DND-41 (cell line): ENCODE measurements around the gene QTRT2.

Source experiments
- ATAC-seq: fragments of 200-7000 bp; cut with Tn5 transposase; 3 replicates; pipeline ENCODE4 v1.9.1; 2021; ENCODE audit warnings: low read depth; ENCODE audit not compliant: insufficient read depth
- DNase-seq: peaks from one replicate; pipeline ENCODE4 v3.0.0-alpha.2; 2020
- H2AFZ ChIP-seq: 2 replicates; pipeline ENCODE4 v1.6.0; 2012; ENCODE audit warnings: low read depth, low read length
- H3K27ac ChIP-seq: 2 replicates; pipeline ENCODE4 v1.5.1; 2012; ENCODE audit warnings: low read length, inconsistent platforms
- H3K27me3 ChIP-seq: fragments of 200-600 bp; sonication (generic); 2 replicates; pipeline ENCODE4 v1.6.0; 2012; ENCODE audit warnings: low read length, mild to moderate bottlenecking, inconsistent platforms; ENCODE audit not compliant: insufficient read depth, poor library complexity
- H3K36me3 ChIP-seq: 2 replicates; pipeline ENCODE4 v1.5.1; 2012; ENCODE audit warnings: low read length, inconsistent platforms; ENCODE audit not compliant: insufficient read depth
- H3K4me1 ChIP-seq: 2 replicates; pipeline ENCODE4 v1.5.1; 2012; ENCODE audit warnings: mild to moderate bottlenecking, low read length; ENCODE audit not compliant: insufficient read depth
- H3K4me2 ChIP-seq: 2 replicates; pipeline ENCODE4 v1.6.0; 2012; ENCODE audit warnings: mild to moderate bottlenecking, moderate library complexity, low read length, inconsistent platforms; ENCODE audit not compliant: insufficient read depth
- H3K4me3 ChIP-seq, 2 experiments: fragments of 200-600 bp in 1 of 2; shearing (Covaris generic) in 1 of 2; 2 replicates each; pipeline ENCODE4 v1.5.1; 2012 to 2016; ENCODE audit warnings: inconsistent platforms in 2 of 2, low read length in 2 of 2, mild to moderate bottlenecking in 2 of 2, low read depth in 1 of 2, moderate library complexity in 1 of 2
- H3K79me2 ChIP-seq: 2 replicates; pipeline ENCODE4 v1.6.0; 2012; ENCODE audit warnings: low read length, inconsistent platforms; ENCODE audit not compliant: insufficient read depth
- H3K9ac ChIP-seq: 2 replicates; pipeline ENCODE4 v1.6.0; 2012; ENCODE audit warnings: low read depth, mild to moderate bottlenecking, inconsistent platforms, low read length, moderate library complexity
- H3K9me3 ChIP-seq: 2 replicates; pipeline ENCODE4 v1.5.1; 2012; ENCODE audit warnings: low read length, moderate library complexity, mild to moderate bottlenecking, inconsistent platforms; ENCODE audit not compliant: insufficient read depth, severe bottlenecking
- H4K20me1 ChIP-seq: 2 replicates; pipeline ENCODE4 v1.6.0; 2012; ENCODE audit warnings: low read length; ENCODE audit not compliant: insufficient read depth
- CTCF ChIP-seq: IDR thresholded peaks from 2 replicates; pipeline ENCODE4 v1.5.1; 2012; ENCODE audit warnings: borderline replicate concordance, low read length, moderate library complexity, mild to moderate bottlenecking; ENCODE audit not compliant: poor library complexity, severe bottlenecking; ENCODE audit errors: extremely low read depth
- EZH2 ChIP-seq: IDR thresholded peaks from 3 replicates; pipeline ENCODE4 v1.6.1; 2012; ENCODE audit warnings: borderline replicate concordance, low read depth, mild to moderate bottlenecking, moderate library complexity, low read length, inconsistent platforms; ENCODE audit not compliant: severe bottlenecking

Gene QTRT2

GRCh38 chr3:114019486-114019885 is 37.1 kb upstream of the QTRT2 start:
- DNase-seq (no peak), ATAC-seq (no peak)
- H2AFZ ChIP-seq = no peak overlapping the region
- H3K9me3 ChIP-seq = no peaks in the 10 kb centered on the region
- TF ChIP-seq EZH2 (no peak), CTCF (no peak)
- H3K27ac ChIP-seq = no peak overlapping the region
- no peaks in the 10 kb centered on the region for H3K36me3 ChIP-seq
- no peaks in the 10 kb centered on the region for H3K79me2 ChIP-seq
- H3K4me2 ChIP-seq = no peak overlapping the region
- H3K9ac ChIP-seq = no peak overlapping the region
- H3K27me3 ChIP-seq = no peaks in the 10 kb centered on the region
- no peaks in the 10 kb centered on the region for H4K20me1 ChIP-seq
- H3K4me1 ChIP-seq = no peaks in the 10 kb centered on the region
- no peak overlapping the region for H3K4me3 ChIP-seq

- H3K27me3 ChIP-seq = no peaks in the 10 kb centered on the region
- H3K9me3 ChIP-seq = no peaks in the 10 kb centered on the region
- no peaks in the 10 kb centered on the region for H3K36me3 ChIP-seq
- no peak for TF ChIP-seq EZH2
- TF ChIP-seq CTCF = no peak
- H3K4me3 ChIP-seq = no peak overlapping the region
- no peaks in the 10 kb centered on the region for H3K79me2 ChIP-seq
- no peak overlapping the region for H3K4me2 ChIP-seq
- H3K9ac ChIP-seq = no peak overlapping the region
- ATAC-seq = no peak
- DNase-seq = no peak
- no peaks in the 10 kb centered on the region for H4K20me1 ChIP-seq
- H3K4me1 ChIP-seq = no peaks in the 10 kb centered on the region
- no peak overlapping the region for H3K27ac ChIP-seq
- no peak overlapping the region for H2AFZ ChIP-seq
Measured at GRCh38 chr3:114020907-114021306, 35.6 kb upstream of the QTRT2 start.

GRCh38 chr3:114022145-114022802 is 34.3 kb upstream of the QTRT2 start:
- no peak for TF ChIP-seq CTCF
- no peak for TF ChIP-seq EZH2
- H3K4me3 ChIP-seq = no peak overlapping the region
- no peak overlapping the region for H3K9ac ChIP-seq
- H4K20me1 ChIP-seq = no peaks in the 10 kb centered on the region
- no peak overlapping the region for H2AFZ ChIP-seq
- no peaks in the 10 kb centered on the region for H3K79me2 ChIP-seq
- no peak overlapping the region for H3K4me2 ChIP-seq
- H3K4me1 ChIP-seq = no peaks in the 10 kb centered on the region
- no peak overlapping the region for H3K27ac ChIP-seq
- ATAC-seq (no peak), DNase-seq (no peak)
- H3K36me3 ChIP-seq = no peaks in the 10 kb centered on the region
- H3K27me3 ChIP-seq = no peaks in the 10 kb centered on the region
- no peaks in the 10 kb centered on the region for H3K9me3 ChIP-seq
